HG02759 (cell line): ENCODE results near the gene RNF169.

ENCODE experiments used
- ATAC-seq: cut with Tn5 transposase; IDR thresholded peaks from one replicate; pipeline ENCODE4 v1.9.1; 2021; ENCODE audit warnings: mild to moderate bottlenecking, moderate library complexity; ENCODE audit not compliant: unreplicated experiment

Gene RNF169

GRCh38 chr11:74866557-74866956 lies 117.9 kb downstream of the RNF169 start:
- ATAC-seq, result no peak

- no peak for ATAC-seq
These were observed 121.8 kb downstream of the RNF169 start for GRCh38 chr11:74870485-74870884.

- no peak for ATAC-seq
These were observed 122.4 kb downstream of the RNF169 start for GRCh38 chr11:74871037-74871436.

GRCh38 chr11:74877132-74877531 lies 128.5 kb downstream of the RNF169 start:
- no peak for ATAC-seq
